ENCODE results near the gene FSTL5.

DNA sequence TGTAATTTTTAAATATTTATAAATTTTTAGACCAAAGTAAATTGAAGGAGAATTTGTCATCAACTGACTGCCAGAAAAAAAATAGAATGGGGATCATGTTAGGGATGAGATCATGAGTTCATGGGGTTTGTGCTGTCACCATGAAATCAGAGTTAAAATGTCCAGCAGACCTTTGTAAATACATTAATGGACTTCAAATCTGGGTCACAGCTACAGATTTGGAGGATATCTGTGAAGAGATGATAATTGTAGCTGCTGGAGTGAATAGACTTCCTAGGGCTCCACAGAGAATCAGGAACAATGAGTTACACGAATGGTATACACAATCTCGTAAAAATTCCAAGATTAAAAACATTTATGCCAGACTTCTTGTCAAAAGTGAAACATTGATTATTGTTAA lies 6.6 kb downstream of the FSTL5 start:
- TF ChIP-seq POLR2A (IDR thresholded peaks at IDR 0.05; ENCODE audit: control extremely low read depth in 1 of 2, low read depth in 2 of 2, low read length in 2 of 2) (no peak), BACH1 (IDR thresholded peaks at IDR 0.05; ENCODE audit: low read length) (no peak), YY1 (IDR thresholded peaks at IDR 0.05; ENCODE audit: low read depth, low read length) (no peak)
- TF ChIP-seq, protein P1, sequence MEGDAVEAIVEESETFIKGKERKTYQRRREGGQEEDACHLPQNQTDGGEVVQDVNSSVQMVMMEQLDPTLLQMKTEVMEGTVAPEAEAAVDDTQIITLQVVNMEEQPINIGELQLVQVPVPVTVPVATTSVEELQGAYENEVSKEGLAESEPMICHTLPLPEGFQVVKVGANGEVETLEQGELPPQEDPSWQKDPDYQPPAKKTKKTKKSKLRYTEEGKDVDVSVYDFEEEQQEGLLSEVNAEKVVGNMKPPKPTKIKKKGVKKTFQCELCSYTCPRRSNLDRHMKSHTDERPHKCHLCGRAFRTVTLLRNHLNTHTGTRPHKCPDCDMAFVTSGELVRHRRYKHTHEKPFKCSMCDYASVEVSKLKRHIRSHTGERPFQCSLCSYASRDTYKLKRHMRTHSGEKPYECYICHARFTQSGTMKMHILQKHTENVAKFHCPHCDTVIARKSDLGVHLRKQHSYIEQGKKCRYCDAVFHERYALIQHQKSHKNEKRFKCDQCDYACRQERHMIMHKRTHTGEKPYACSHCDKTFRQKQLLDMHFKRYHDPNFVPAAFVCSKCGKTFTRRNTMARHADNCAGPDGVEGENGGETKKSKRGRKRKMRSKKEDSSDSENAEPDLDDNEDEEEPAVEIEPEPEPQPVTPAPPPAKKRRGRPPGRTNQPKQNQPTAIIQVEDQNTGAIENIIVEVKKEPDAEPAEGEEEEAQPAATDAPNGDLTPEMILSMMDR (IDR thresholded peaks at IDR 0.05; ENCODE audit: control extremely low read depth in 1 of 3, insufficient read depth in 1 of 3, low read depth in 1 of 3, low read length in 3 of 3): no peak

Data from H1 (cell line).